K562 (cell line): ENCODE data around the gene GLRA3. TPM values are rescaled to one million over a fixed set of nuclear protein-coding genes. Genes with fewer than 3 reads are reported as not detected.
A peak's percentile ranks its signal among the peaks of the same experiment; 100 is the strongest.

Experiments used
- ATAC-seq: fragments of 200-7000 bp; cut with Tn5 transposase; 3 replicates; pipeline ENCODE4 v1.9.1; 2020; ENCODE audit warnings: moderate library complexity
- BruUV-seq: library from RNA; stranded (reverse); fragments of 400-500 nt; replicated peaks from 2 replicates; lab custom pipeline; 2021; lab: Mats Ljungman, UMichigan
- CTCF ChIA-PET: fragments of 300-600 bp; formaldehyde crosslinking; extraction: SDS; loops from one replicate; lab custom pipeline; 2021; ENCODE audit warnings: low intra/inter-chr PET ratio; lab: Yijun Ruan, JAX
- POLR2A ChIA-PET: fragments of 300-600, 350-650 bp; sonication (Branson Sonifier 250); formaldehyde crosslinking; extraction: SDS; loops from one replicate; lab custom pipeline; 2021; ENCODE audit warnings: antibody characterized with exemption, inconsistent platforms; lab: Yijun Ruan, JAX
- DNase-seq, 4 experiments: peaks; one replicate each; pipeline versions ENCODE4 v3.0.0 to v3.0.0-alpha.2; 2011 to 2018; ENCODE audit warnings: low spot score in 3 of 4, mixed read lengths in 3 of 4; ENCODE audit errors: extremely low read depth in 1 of 4
- FAIRE-seq: peaks from 2 replicates; lab custom pipeline; 2011; peaks lifted over from hg19 to GRCh38; lab: Jason Lieb, UNC
- H2AFZ ChIP-seq: 2 replicates; pipeline ENCODE4 v1.6.0; 2011; ENCODE audit warnings: low read depth, low read length, control low read depth, inconsistent platforms
- H3K27ac ChIP-seq: fragments of 200-600 bp; 3 replicates; pipeline ENCODE4 v1.8.0; 2011; ENCODE audit warnings: low read depth, mild to moderate bottlenecking, control low read depth, inconsistent platforms, low read length, moderate library complexity, mixed read lengths; ENCODE audit errors: extremely low read depth
- H3K27me3 ChIP-seq, 2 experiments: fragments of 300-600 bp in 1 of 2; 2 replicates in 1 of 2; 3 replicates in 1 of 2; pipeline versions ENCODE4 v1.6.0 to v1.8.0; 2011; ENCODE audit warnings: inconsistent platforms in 2 of 2, low read length in 2 of 2, mild to moderate bottlenecking in 1 of 2, mixed read lengths in 1 of 2, moderate library complexity in 1 of 2; ENCODE audit not compliant: control insufficient read depth in 2 of 2, insufficient read depth in 2 of 2
- H3K36me3 ChIP-seq: fragments of 300-600 bp; 3 replicates; pipeline ENCODE4 v1.8.0; 2011; ENCODE audit warnings: mild to moderate bottlenecking, low read length, inconsistent platforms; ENCODE audit not compliant: control insufficient read depth, insufficient read depth
- H3K4me1 ChIP-seq, 2 experiments: fragments of 200-600 bp in 1 of 2; replicated peaks in 1 of 2; 2 replicates in 1 of 2; 3 replicates in 1 of 2; pipeline versions ENCODE4 v1.5.1 to v1.8.0; 2011; ENCODE audit warnings: inconsistent platforms in 2 of 2, low read length in 2 of 2, mild to moderate bottlenecking in 1 of 2, mixed read lengths in 1 of 2, moderate library complexity in 1 of 2; ENCODE audit not compliant: control insufficient read depth in 2 of 2, insufficient read depth in 2 of 2
- H3K4me2 ChIP-seq: 2 replicates; pipeline ENCODE4 v1.6.1; 2011; ENCODE audit warnings: low read length, control low read depth, inconsistent platforms, mixed read lengths; ENCODE audit not compliant: insufficient read depth
- H3K4me3 ChIP-seq: fragments of 200-600 bp; sonication (generic), shearing (Covaris generic); 2 replicates; pipeline ENCODE4 v1.5.1; 2016; ENCODE audit warnings: control low read depth, inconsistent platforms
- H3K79me2 ChIP-seq: fragments of 200-600 bp; 3 replicates; pipeline ENCODE4 v1.8.0; 2011; ENCODE audit warnings: low read length, inconsistent platforms; ENCODE audit not compliant: control insufficient read depth, insufficient read depth
- H3K9ac ChIP-seq, 2 experiments: 2 replicates each; pipeline versions ENCODE4 v1.6.0 to v1.6.1; 2011; ENCODE audit warnings: low read depth in 2 of 2, low read length in 2 of 2, control low read depth in 1 of 2, inconsistent platforms in 1 of 2, mild to moderate bottlenecking in 1 of 2, mixed read lengths in 1 of 2; ENCODE audit not compliant: insufficient read depth in 1 of 2
- H3K9me1 ChIP-seq: one replicate; pipeline ENCODE4 v1.6.0; 2011; ENCODE audit warnings: inconsistent platforms, mild to moderate bottlenecking, low read length, moderate library complexity; ENCODE audit not compliant: control insufficient read depth, insufficient read depth
- H3K9me3 ChIP-seq: replicated peaks from 2 replicates; pipeline ENCODE4 v1.5.1; 2011; ENCODE audit warnings: low read depth, low read length, inconsistent platforms; ENCODE audit not compliant: control insufficient read depth, insufficient read depth
- H4K20me1 ChIP-seq: replicated peaks from 2 replicates; pipeline ENCODE4 v1.6.1; 2011; ENCODE audit warnings: low read length, inconsistent platforms, mixed read lengths; ENCODE audit not compliant: control insufficient read depth, insufficient read depth
- ATF6 ChIP-seq: sonication (generic); formaldehyde crosslinking; IDR thresholded peaks from 2 replicates; pipeline ENCODE4 v1.4.0; 2020; ENCODE audit warnings: mild to moderate bottlenecking, missing genetic modification reagents
- BACH1 ChIP-seq: fragments of 200-800 bp; sonication (Bioruptor generic); IDR thresholded peaks from 2 replicates; pipeline ENCODE4 v1.6.1; 2016; ENCODE audit warnings: missing genetic modification characterization, missing compliant biosample characterization
- BRF1 ChIP-seq: IDR thresholded peaks from 3 replicates; pipeline ENCODE4 v1.6.1; 2011; ENCODE audit warnings: borderline replicate concordance, mild to moderate bottlenecking; ENCODE audit not compliant: insufficient read length; ENCODE audit errors: extremely low read depth
- CLOCK ChIP-seq: fragments of 250-450 bp; sonication (Bioruptor Pico); IDR thresholded peaks from 2 replicates; pipeline ENCODE4 v1.4.0; 2020; ENCODE audit warnings: mild to moderate bottlenecking, moderate library complexity, borderline replicate concordance
- CTCF ChIP-seq, 3 experiments: IDR thresholded peaks in 2 of 3; conservative IDR thresholded peaks in 1 of 3; 2 replicates each; pipeline ENCODE4 v1.5.1; 2011 to 2012; ENCODE audit warnings: low read length in 3 of 3, mild to moderate bottlenecking in 3 of 3, control low read depth in 2 of 3, improper control_type of control experiment in 1 of 3, inconsistent platforms in 1 of 3, low read depth in 1 of 3, mixed read lengths in 1 of 3, moderate library complexity in 1 of 3; ENCODE audit not compliant: insufficient read depth in 2 of 3
- CXXC5 ChIP-seq: fragments of 250-450 bp; sonication (Bioruptor Pico); IDR thresholded peaks from 2 replicates; pipeline ENCODE4 v1.8.0; 2022; ENCODE audit warnings: inconsistent platforms, mild to moderate bottlenecking, moderate library complexity
- JUND ChIP-seq, 2 experiments: IDR thresholded peaks; 2 replicates in 1 of 2; 3 replicates in 1 of 2; pipeline ENCODE4 v1.6.1; 2011; ENCODE audit warnings: borderline replicate concordance in 2 of 2, low read depth in 2 of 2, low read length in 2 of 2, improper control_type of control experiment in 1 of 2, missing biosample characterization in 1 of 2, missing genetic modification characterization in 1 of 2, missing genetic modification reagents in 1 of 2
- POLR3A ChIP-seq: IDR thresholded peaks from 2 replicates; pipeline ENCODE4 v1.6.1; 2011; ENCODE audit warnings: borderline replicate concordance, mild to moderate bottlenecking, moderate library complexity; ENCODE audit not compliant: insufficient read length, insufficient read depth; ENCODE audit errors: extremely low read depth
- TEAD1 ChIP-seq, 2 experiments: fragments of 450-650 bp in 1 of 2; sonication (generic) in 1 of 2; formaldehyde crosslinking; IDR thresholded peaks; 2 replicates each; pipeline versions ENCODE4 v1.4.0 to v1.8.0; 2020 to 2022; ENCODE audit warnings: mild to moderate bottlenecking in 2 of 2, missing genetic modification reagents in 1 of 2
- ZNF444 ChIP-seq: fragments of 250-450 bp; sonication (Bioruptor Pico); IDR thresholded peaks from 2 replicates; pipeline ENCODE4 v1.4.0; 2020; ENCODE audit warnings: mild to moderate bottlenecking, moderate library complexity
- WGBS: fragments of 100-300 bp; shearing (Covaris generic); methylation state at CpG from one replicate; pipeline ENCODE4 v1.1.6; 2016; ENCODE audit warnings: low coverage, mixed read lengths; ENCODE audit not compliant: insufficient coverage; ENCODE audit errors: missing lambda C conversion rate; 5-methylcytosine and 5-hydroxymethylcytosine counted together
- in situ Hi-C: fragments of 300-500 bp; cut with MboI; formaldehyde crosslinking; loops from 4 replicates; pipeline ENCODE4 v1.15.0; 2018; ENCODE audit warnings: inconsistent platforms, mixed read lengths
- intact Hi-C: fragments of 100-400 bp; cut with micrococcal nuclease; formaldehyde crosslinking; loops from 2 replicates; pipeline ENCODE4 v1.14.2; 2022
- polyA plus RNA-seq, 8 experiments: library from polyadenylated mRNA; depleted of rRNA in 4 of 8; stranded (reverse) in 5 of 8; unstranded in 3 of 8; fragments of >200 nt; fragmentation: Nextera tagmentation in 2 of 8; fragmentation: Illumina TruSeq in 1 of 8; extraction: Ambion mirVana in 2 of 8; extraction: Trizol in 1 of 8; gene quantifications; 2 replicates each; pipeline versions ENCODE4 v1.2.1 to v1.2.3, GENCODE V29; 2011 to 2014; ENCODE audit warnings: inconsistent platforms in 1 of 8, missing spikeins in 1 of 8
- total RNA-seq, 7 experiments: library from RNA; depleted of rRNA in 6 of 7; stranded (reverse); fragments of >200 nt in 6 of 7; fragmentation: Illumina TruSeq in 2 of 7; extraction: Trizol in 2 of 7; gene quantifications; 2 replicates each; pipeline versions ENCODE4 v1.2.1 to v1.2.3, GENCODE V29; 2011 to 2021; ENCODE audit warnings: low replicate concordance in 1 of 7

Gene GLRA3
- total and polyA plus RNA-seq, 9 of the 15 experiments (the other 6 are each of a cell fraction or from before 2014, with no cell fraction given) = 0.06 to 0.14 (median 0.08) TPM; not detected in 2

- peak; percentile 39 to 65 (median 48); a peak in 5 of 6 replicates for TF ChIP-seq CTCF (IDR thresholded peaks at IDR 0.05 in 2 of 3, conservative IDR thresholded peaks at IDR 0.05 in 1 of 3; ENCODE audit: insufficient read depth in 2 of 3, low read depth in 1 of 3, low read length in 3 of 3)
These were observed 64.8 kb downstream of the GLRA3 start (continued) for GRCh38 chr4:174764105-174764729.

- no peaks in the 10 kb centered on the region for H3K4me1 ChIP-seq
- no peak for DNase-seq
- H3K27ac ChIP-seq = no peak overlapping the region
- 24% methylated on average over 4 of the region's 4 CpGs for WGBS
- no peak for ATAC-seq
- no TSS peak for BruUV-seq
- in situ Hi-C loops (no loop called here), intact Hi-C loops (loop anchor here (2.0 to 10.0 kb wide), 3 partner anchors 64 to 1571 kb away; partner anchors contain the start of gene GLRA3)
- no peaks in the 10 kb centered on the region for H3K79me2 ChIP-seq
- H3K9ac ChIP-seq = no peak overlapping the region
- no peak for FAIRE-seq
- H4K20me1 ChIP-seq = no peaks in the 10 kb centered on the region
- H3K9me1 ChIP-seq = no peaks in the 10 kb centered on the region
- POLR2A ChIA-PET = no interaction called here
- CTCF ChIA-PET = interaction anchor here (0.6 to 1.0 kb wide), 2 partner anchors 822 to 1578 kb away, joined by 3 to 4 read pairs; no protein-coding TSS in a partner anchor
- H3K36me3 ChIP-seq = no peaks in the 10 kb centered on the region
- no peak overlapping the region for H3K4me3 ChIP-seq
- H3K4me2 ChIP-seq = no peak overlapping the region
- no peaks in the 10 kb centered on the region for H3K9me3 ChIP-seq
- H2AFZ ChIP-seq = 0 out of 2 replicates have a peak overlapping the region, but pooled peaks have one; percentile 26
- H3K27me3 ChIP-seq = no peaks in the 10 kb centered on the region
- TF ChIP-seq ZNF444 (CRISPR knock-in tag) (no peak), TEAD1 (CRISPR knock-in tag; IDR thresholded peaks at IDR 0.05) (no peak), ATF6 (CRISPR knock-in tag) (no peak), POLR3A (no peak), BACH1 (no peak), BRF1 (no peak), CXXC5 (CRISPR knock-in tag) (no peak), JUND (IDR thresholded peaks at IDR 0.05; ENCODE audit: borderline replicate concordance, low read depth, low read length) (no peak), JUND (tag; IDR thresholded peaks at IDR 0.05; ENCODE audit: borderline replicate concordance, low read depth, low read length) (no peak), CLOCK (no peak)
These were observed 65.5 kb downstream of the GLRA3 start for GRCh38 chr4:174763454-174764104.
